ENCODE data around the gene STPG2.

STPG2 gene

GRCh38 chr4:98166731-98167041, 23.4 kb upstream of the STPG2 start:
- POLR2A ChIA-PET = no interaction called here
- CTCF ChIA-PET = interaction anchor here (1.0 to 1.6 kb wide), 3 partner anchors 13 to 24 kb away, joined by 3 to 4 read pairs (median 3); partner anchors contain the start of gene STPG2
- no peak for TF ChIP-seq CTCF (IDR thresholded peaks at IDR 0.05; ENCODE audit: control extremely low read depth, extremely low read depth, low read depth, missing control alignments)
- no peak for DNase-seq (ENCODE audit: extremely low spot score)

GRCh38 chr4:98166025-98166730, 22.9 kb upstream of the STPG2 start:
- no peak for TF ChIP-seq CTCF (IDR thresholded peaks at IDR 0.05; ENCODE audit: control extremely low read depth, extremely low read depth, low read depth, missing control alignments)
- ChIA-PET CTCF (interaction anchor here (1.0 to 1.6 kb wide), 3 partner anchors 13 to 23 kb away, joined by 3 to 4 read pairs (median 3); partner anchors contain the start of gene STPG2), POLR2A (no interaction called here)
- no peak for DNase-seq (ENCODE audit: extremely low spot score)

- no peak for DNase-seq (ENCODE audit: extremely low spot score)
- ChIA-PET CTCF (no interaction called here), POLR2A (no interaction called here)
- no peak for TF ChIP-seq CTCF (IDR thresholded peaks at IDR 0.05; ENCODE audit: control extremely low read depth, extremely low read depth, low read depth, missing control alignments)
These were observed 19.4 kb upstream of the STPG2 start for GRCh38 chr4:98162696-98163095.

GRCh38 chr4:98151145-98151924, 8.1 kb upstream of the STPG2 start:
- CTCF ChIA-PET = interaction anchor here (0.7 to 1.3 kb wide), 3 partner anchors 9 to 14 kb away, joined by 3 to 4 read pairs (median 3); no protein-coding TSS in a partner anchor
- POLR2A ChIA-PET = no interaction called here
- no peak for TF ChIP-seq CTCF (IDR thresholded peaks at IDR 0.05; ENCODE audit: control extremely low read depth, extremely low read depth, low read depth, missing control alignments)
- DNase-seq (ENCODE audit: extremely low spot score) = no peak

GRCh38 chr4:98150092-98150761, 7.0 kb upstream of the STPG2 start:
- POLR2A ChIA-PET = no interaction called here
- no peak for TF ChIP-seq CTCF (IDR thresholded peaks at IDR 0.05; ENCODE audit: control extremely low read depth, extremely low read depth, low read depth, missing control alignments)
- no peak for DNase-seq (ENCODE audit: extremely low spot score)
- CTCF ChIA-PET = interaction anchor here (1.0 kb wide), 1 partner anchor 9 kb away, joined by 3 read pairs; no protein-coding TSS in a partner anchor

GRCh38 chr4:98148856-98149255, 5.6 kb upstream of the STPG2 start:
- DNase-seq (ENCODE audit: extremely low spot score) = no peak
- POLR2A ChIA-PET = no interaction called here
- CTCF ChIA-PET = interaction anchor here (1.1 kb wide), 1 partner anchor 907 kb away, joined by 3 read pairs; no protein-coding TSS in a partner anchor
- no peak for TF ChIP-seq CTCF (IDR thresholded peaks at IDR 0.05; ENCODE audit: control extremely low read depth, extremely low read depth, low read depth, missing control alignments)

Measured in GM10248 (cell line).